ENCODE data around the gene GPR37.

GPR37 gene

GRCh38 chr7:124701955-124702354, 63.6 kb downstream of the GPR37 start:
- DNase-seq (ENCODE audit: low read depth): no peak
- H3K4me3 ChIP-seq (ENCODE audit: low read depth, low read length): no peak overlapping the region
- TF ChIP-seq CTCF (IDR thresholded peaks at IDR 0.05; ENCODE audit: low read depth, low read length, missing control alignments): no peak

GRCh38 chr7:124700655-124701054, 64.9 kb downstream of the GPR37 start:
- no peak for DNase-seq (ENCODE audit: low read depth)
- no peak overlapping the region for H3K4me3 ChIP-seq (ENCODE audit: low read depth, low read length)
- TF ChIP-seq CTCF (IDR thresholded peaks at IDR 0.05; ENCODE audit: low read depth, low read length, missing control alignments): no peak

GRCh38 chr7:124698964-124699363, 66.6 kb downstream of the GPR37 start:
- no peak for TF ChIP-seq CTCF (IDR thresholded peaks at IDR 0.05; ENCODE audit: low read depth, low read length, missing control alignments)
- no peak overlapping the region for H3K4me3 ChIP-seq (ENCODE audit: low read depth, low read length)
- no peak for DNase-seq (ENCODE audit: low read depth)

- no peak for TF ChIP-seq CTCF (IDR thresholded peaks at IDR 0.05; ENCODE audit: low read depth, low read length, missing control alignments)
- DNase-seq (ENCODE audit: low read depth): no peak
- H3K4me3 ChIP-seq (ENCODE audit: low read depth, low read length): no peak overlapping the region
These were observed 67.8 kb downstream of the GPR37 start for GRCh38 chr7:124697746-124698145.

Data from GM12864 (cell line).